Activated B cell treated with CpG ODN at 0.5 μM for 24 hours (primary cell): Measurements from ENCODE around the gene AVP. TPM values are rescaled to one million over a fixed set of nuclear protein-coding genes. Genes with fewer than 3 reads are reported as not detected.

Source experiments
- ATAC-seq: fragments of 200-7000 bp; cut with Tn5 transposase; one replicate; pipeline ENCODE4 v1.10.0; 2021; ENCODE audit warnings: low read depth, mild to moderate bottlenecking, moderate library complexity
- CTCF ChIA-PET: fragments of 350-600 bp; sonication (Branson Sonifier 250); formaldehyde crosslinking; loops from one replicate; lab custom pipeline; 2021; ENCODE audit warnings: antibody characterized with exemption; lab: Charles Lee
- POLR2A ChIA-PET: fragments of 350-600 bp; sonication (Branson Sonifier 250); formaldehyde crosslinking; loops from one replicate; lab custom pipeline; 2021; ENCODE audit warnings: antibody characterized with exemption; lab: Charles Lee
- DNase-seq: peaks from one replicate; pipeline ENCODE4 v3.0.0; 2022
- H3K27ac Mint-ChIP-seq: one replicate; pipeline ENCODE4 v1.8.0; 2020; ENCODE audit warnings: mixed read lengths
- H3K27me3 Mint-ChIP-seq: one replicate; pipeline ENCODE4 v1.8.0; 2021; ENCODE audit warnings: mixed read lengths
- H3K36me3 Mint-ChIP-seq: one replicate; pipeline ENCODE4 v1.8.0; 2021; ENCODE audit warnings: low read depth, mixed read lengths
- H3K4me1 Mint-ChIP-seq: one replicate; pipeline ENCODE4 v1.8.0; 2021; ENCODE audit warnings: mixed read lengths
- H3K4me3 Mint-ChIP-seq: one replicate; pipeline ENCODE4 v1.8.0; 2020; ENCODE audit warnings: mild to moderate bottlenecking, mixed read lengths
- H3K9me3 Mint-ChIP-seq: one replicate; pipeline ENCODE4 v1.8.0; 2020; ENCODE audit warnings: mixed read lengths
- CTCF ChIP-seq: fragments of 200-600 bp; IDR thresholded peaks from one replicate; pipeline ENCODE4 v1.8.0; 2022; ENCODE audit warnings: antibody characterized with exemption, mild to moderate bottlenecking
- intact Hi-C: fragments of 100-400 bp; cut with micrococcal nuclease; formaldehyde crosslinking; loops from one replicate; pipeline ENCODE4 v1.15.1; 2024
- total RNA-seq: library from RNA; stranded (reverse); gene quantifications from 2 replicates; pipeline ENCODE4 v1.2.3, GENCODE V29; 2022

AVP gene
- total RNA-seq, 1 donor from 2014 or later = not detected

GRCh38 chr20:3059489-3059888 lies 25.0 kb downstream of the AVP start:
- POLR2A ChIA-PET = no interaction called here
- TF ChIP-seq CTCF = no peak
- ATAC-seq (no peak), DNase-seq (no peak)
- H3K36me3 Mint-ChIP-seq = no peaks in the 10 kb centered on the region
- no peak overlapping the region for H3K27ac Mint-ChIP-seq
- intact Hi-C loops = no loop called here
- H3K9me3 Mint-ChIP-seq = no peaks in the 10 kb centered on the region
- CTCF ChIA-PET = no interaction called here
- no peak overlapping the region for H3K4me3 Mint-ChIP-seq
- no peaks in the 10 kb centered on the region for H3K27me3 Mint-ChIP-seq
- H3K4me1 Mint-ChIP-seq = peaks cover 3% of the 10 kb centered on the region

GRCh38 chr20:3051385-3052019 lies 33.0 kb downstream of the AVP start:
- no peak for TF ChIP-seq CTCF
- DNase-seq (no peak), ATAC-seq (no peak)
- CTCF ChIA-PET = interaction anchor here (3.3 kb wide), 1 partner anchor 64 kb away, joined by 27 read pairs; no protein-coding TSS in a partner anchor
- Mint-ChIP-seq H3K9me3 (no peaks in the 10 kb centered on the region), H3K36me3 (peaks cover 30% of the 10 kb centered on the region), H3K27ac (no peak overlapping the region), H3K27me3 (no peaks in the 10 kb centered on the region), H3K4me3 (no peak overlapping the region), H3K4me1 (peaks cover 6% of the 10 kb centered on the region)
- POLR2A ChIA-PET = no interaction called here
- intact Hi-C loops = no loop called here

- TF ChIP-seq CTCF = no peak
- ATAC-seq = no peak
- intact Hi-C loops = loop anchor here (2.0 to 10.0 kb wide), 6 partner anchors 111 to 1930 kb away; partner anchors contain the start of genes ADISSP, FASTKD5, NOP56 and PSMF1
Observed at GRCh38 chr20:3047486-3048419, 36.8 kb downstream of the AVP start.

GRCh38 chr20:3046677-3047462 lies 37.7 kb downstream of the AVP start:
- no peak for TF ChIP-seq CTCF
- intact Hi-C loops = loop anchor here (2.0 to 10.0 kb wide), 6 partner anchors 112 to 1930 kb away; partner anchors contain the start of genes ADISSP, FASTKD5, NOP56 and PSMF1
- peak overlapping the region; percentile 84 for H3K4me3 Mint-ChIP-seq
- H3K36me3 Mint-ChIP-seq = peaks cover 30% of the 10 kb centered on the region
- ATAC-seq = no peak
- H3K9me3 Mint-ChIP-seq = no peaks in the 10 kb centered on the region
- no peak for DNase-seq
- H3K27ac Mint-ChIP-seq = peak overlapping the region; percentile 57
- peaks cover 14% of the 10 kb centered on the region for H3K4me1 Mint-ChIP-seq
- CTCF ChIA-PET = no interaction called here
- no peaks in the 10 kb centered on the region for H3K27me3 Mint-ChIP-seq
- POLR2A ChIA-PET = interaction anchor here (0.6 to 2.1 kb wide), 2 partner anchors 114 to 174 kb away, joined by 3 to 5 read pairs; partner anchors contain the start of gene PTPRA

More at GRCh38 chr20:3047486-3048419, 36.8 kb downstream of the AVP start:
- H3K36me3 Mint-ChIP-seq = peaks cover 30% of the 10 kb centered on the region
- CTCF ChIA-PET = no interaction called here
- peak overlapping the region; percentile 84 for H3K4me3 Mint-ChIP-seq
- H3K27ac Mint-ChIP-seq = no peak overlapping the region
- POLR2A ChIA-PET = no interaction called here
- no peaks in the 10 kb centered on the region for H3K27me3 Mint-ChIP-seq
- no peak for DNase-seq
- peaks cover 14% of the 10 kb centered on the region for H3K4me1 Mint-ChIP-seq
- no peaks in the 10 kb centered on the region for H3K9me3 Mint-ChIP-seq
